ENCODE results near the gene KDF1. TPM values are rescaled to one million over a fixed set of nuclear protein-coding genes. Genes with fewer than 3 reads are reported as not detected.

Gene KDF1
- total RNA-seq, 1 donor from 2014 or later: 10.3 TPM

- DNase-seq (ENCODE audit: low read depth): no peak
- no peaks in the 10 kb centered on the region for H3K36me3 ChIP-seq (ENCODE audit: control insufficient read depth, insufficient read depth, low read length)
- TF ChIP-seq CTCF (IDR thresholded peaks at IDR 0.05; ENCODE audit: insufficient read depth, low read length, poor library complexity, severe bottlenecking): no peak
- no peaks in the 10 kb centered on the region for H3K27me3 ChIP-seq (ENCODE audit: control insufficient read depth, insufficient read depth, low read length)
- H3K4me3 ChIP-seq (ENCODE audit: low read depth, low read length): no peak overlapping the region
Observed at GRCh38 chr1:27005166-27005530, 44.9 kb upstream of the KDF1 start.

GRCh38 chr1:27004471-27005165 lies 44.4 kb upstream of the KDF1 start:
- no peaks in the 10 kb centered on the region for H3K27me3 ChIP-seq (ENCODE audit: control insufficient read depth, insufficient read depth, low read length)
- H3K36me3 ChIP-seq (ENCODE audit: control insufficient read depth, insufficient read depth, low read length): no peaks in the 10 kb centered on the region
- H3K4me3 ChIP-seq (ENCODE audit: low read depth, low read length): no peak overlapping the region
- TF ChIP-seq CTCF (IDR thresholded peaks at IDR 0.05; ENCODE audit: insufficient read depth, low read length, poor library complexity, severe bottlenecking): no peak
- no peak for DNase-seq (ENCODE audit: low read depth)

- H3K27me3 ChIP-seq (ENCODE audit: control insufficient read depth, insufficient read depth, low read length): no peaks in the 10 kb centered on the region
- no peak overlapping the region for H3K4me3 ChIP-seq (ENCODE audit: low read depth, low read length)
- no peaks in the 10 kb centered on the region for H3K36me3 ChIP-seq (ENCODE audit: control insufficient read depth, insufficient read depth, low read length)
- TF ChIP-seq CTCF (IDR thresholded peaks at IDR 0.05; ENCODE audit: insufficient read depth, low read length, poor library complexity, severe bottlenecking): no peak
- DNase-seq (ENCODE audit: low read depth): no peak
Observed at GRCh38 chr1:27003745-27004470, 43.6 kb upstream of the KDF1 start.

GRCh38 chr1:27001570-27002360 lies 41.5 kb upstream of the KDF1 start:
- H3K4me3 ChIP-seq (ENCODE audit: low read depth, low read length): no peak overlapping the region
- no peak for TF ChIP-seq CTCF (IDR thresholded peaks at IDR 0.05; ENCODE audit: insufficient read depth, low read length, poor library complexity, severe bottlenecking)
- no peaks in the 10 kb centered on the region for H3K36me3 ChIP-seq (ENCODE audit: control insufficient read depth, insufficient read depth, low read length)
- H3K27me3 ChIP-seq (ENCODE audit: control insufficient read depth, insufficient read depth, low read length): no peaks in the 10 kb centered on the region
- no peak for DNase-seq (ENCODE audit: low read depth)

- no peaks in the 10 kb centered on the region for H3K27me3 ChIP-seq (ENCODE audit: control insufficient read depth, insufficient read depth, low read length)
- H3K36me3 ChIP-seq (ENCODE audit: control insufficient read depth, insufficient read depth, low read length): no peaks in the 10 kb centered on the region
- TF ChIP-seq CTCF (IDR thresholded peaks at IDR 0.05; ENCODE audit: insufficient read depth, low read length, poor library complexity, severe bottlenecking): no peak
- no peak overlapping the region for H3K4me3 ChIP-seq (ENCODE audit: low read depth, low read length)
- no peak for DNase-seq (ENCODE audit: low read depth)
Observed at GRCh38 chr1:27000817-27001460, 40.7 kb upstream of the KDF1 start.

Measured in kidney epithelial cell (primary cell).